Testis (tissue), 2 donors: ENCODE results near the gene SIMC1.

Experiments used
- CTCF ChIP-seq, 3 experiments: fragments of 450-650 bp in 2 of 3; fragments of 200-600 bp in 1 of 3; sonication (generic) in 1 of 3; IDR thresholded peaks; one replicate each; pipeline ENCODE4 v1.5.1; 2016 to 2019; ENCODE audit warnings: antibody characterized with exemption in 3 of 3, mild to moderate bottlenecking in 2 of 3, moderate library complexity in 1 of 3
- POLR2A ChIP-seq: fragments of 450-650 bp; IDR thresholded peaks from one replicate; pipeline ENCODE4 v1.6.1; 2017; ENCODE audit warnings: antibody characterized with exemption, mild to moderate bottlenecking, moderate library complexity

GRCh38 chr5:176320577-176320976, 82.4 kb downstream of the SIMC1 start:
- TF ChIP-seq CTCF (IDR thresholded peaks at IDR 0.05), result no peak
- TF ChIP-seq POLR2A, result no peak
